ENCODE measurements around the gene CYP2W1.
"Not testable (repeated sequence)": the region's sequence is repeated elsewhere in the genome, so short reads cannot be mapped to it uniquely, and the experiment has no call there.

CYP2W1 gene

GRCh38 chr7:1029637-1030443, 46.9 kb downstream of the CYP2W1 start:
- DNase-seq: no peak

GRCh38 chr7:1030444-1031070, 47.6 kb downstream of the CYP2W1 start:
- no peak for DNase-seq

- no peak for DNase-seq
Observed at GRCh38 chr7:1031716-1032455, 48.9 kb downstream of the CYP2W1 start.

DNA sequence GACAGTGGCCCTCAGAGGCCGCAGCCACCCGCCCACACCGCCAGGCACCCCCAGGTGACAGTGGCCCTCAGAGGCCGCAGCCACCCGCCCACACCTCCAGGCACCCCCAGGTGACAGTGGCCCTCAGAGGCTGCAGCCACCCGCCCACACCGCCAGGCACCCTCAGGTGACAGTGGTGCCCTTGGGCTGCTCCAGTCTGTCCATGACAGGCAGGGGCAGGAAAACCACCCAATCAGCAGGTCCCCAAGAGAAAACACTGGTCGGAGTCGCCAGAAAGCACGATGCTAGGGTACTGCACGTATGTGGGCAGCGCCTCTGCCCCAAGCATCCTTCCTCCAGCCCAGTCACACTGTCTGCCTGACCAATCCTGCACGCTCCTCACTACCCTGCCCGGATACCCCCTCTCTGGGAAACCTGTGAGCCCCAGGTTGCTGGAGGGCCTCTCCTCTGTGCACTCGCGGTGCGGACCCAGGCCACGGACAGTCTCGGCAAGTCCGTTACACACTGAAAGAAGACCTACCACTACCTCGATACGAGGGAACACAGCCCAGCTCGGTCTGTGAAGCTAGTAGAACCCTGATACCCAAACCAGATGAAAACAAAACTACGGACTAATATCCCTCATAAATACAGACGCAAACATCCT, 49.7 kb downstream of the CYP2W1 start:
- no peak for DNase-seq

- DNase-seq: no peak
Observed at GRCh38 chr7:1033546-1034145, 50.7 kb downstream of the CYP2W1 start.

DNA sequence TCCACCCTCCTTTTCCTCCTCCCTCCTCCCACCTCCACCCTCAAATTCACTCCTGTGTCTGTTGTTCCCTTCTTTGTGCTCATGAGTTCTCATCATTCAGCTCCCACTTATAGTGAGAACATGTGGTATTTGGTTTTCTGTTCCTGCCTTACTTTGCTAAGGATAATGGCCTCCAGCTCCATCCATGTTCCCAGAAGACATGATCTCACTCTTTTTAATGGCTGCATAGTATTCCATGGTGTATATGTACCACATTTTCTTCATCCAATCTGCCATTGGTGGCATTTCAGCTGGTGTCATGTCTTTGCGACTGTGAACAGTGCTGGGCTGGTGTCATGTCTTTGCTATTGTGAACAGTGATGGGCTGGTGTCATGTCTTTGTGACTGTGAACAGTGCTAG, 51.8 kb downstream of the CYP2W1 start:
- DNase-seq: not testable (repeated sequence)

- not testable (repeated sequence) for DNase-seq
Observed at GRCh38 chr7:1036164-1036928, 53.4 kb downstream of the CYP2W1 start.

Data from activated CD4-positive, alpha-beta T cell treated with anti-CD3 and anti-CD28 coated beads, Interleukin-10, Interleukin-2, amounts not matched to agents 100 ng/mL and 50 ng/mL, durations not matched to agents 16 hours and 8 hours (primary cell).